NCI-H446 treated with DMSO at 0.1 percent for 48 hours (cell line): ENCODE measurements around the gene HNRNPUL1.

Experiments used
- DNase-seq: peaks from one replicate; lab custom pipeline; 2025; lab: John Stamatoyannopoulos, UW

Gene HNRNPUL1

GRCh38 chr19:41354343-41354953 lies 90.3 kb downstream of the HNRNPUL1 start:
- no peak for DNase-seq

- no peak for DNase-seq
Observed at GRCh38 chr19:41355035-41355434, 90.9 kb downstream of the HNRNPUL1 start.

- DNase-seq = no peak
Observed at GRCh38 chr19:41355802-41356201, 91.6 kb downstream of the HNRNPUL1 start.

GRCh38 chr19:41356984-41357739 lies 93.0 kb downstream of the HNRNPUL1 start:
- DNase-seq = no peak
